Measurements from ENCODE around the gene FBXW5. TPM values are rescaled to one million over a fixed set of nuclear protein-coding genes. Genes with fewer than 3 reads are reported as not detected.
A peak's percentile ranks its signal among the peaks of the same experiment; 100 is the strongest.

The FBXW5 gene
- total and polyA plus RNA-seq, 2 experiments from 2014 or later: 27.0 to 111 TPM

GRCh38 chr9:136978865-136979544, 34.5 kb upstream of the FBXW5 start:
- Histone ChIP-seq H3K9me2 (ENCODE audit: insufficient read depth) (no peaks in the 10 kb centered on the region), H3K27ac (ENCODE audit: low read depth) (no peak overlapping the region), H3K4me1 (ENCODE audit: insufficient read depth) (no peaks in the 10 kb centered on the region), H3K4me3 (peak overlapping the region; percentile 36; the same call in 1 of the 2 replicates), H3F3A (replicated peaks; ENCODE audit: low read depth) (no peaks in the 10 kb centered on the region), H3K36me3 (ENCODE audit: insufficient read depth) (no peaks in the 10 kb centered on the region), H3K4me2 (peak overlapping the region; percentile 64; the same call in 1 of the 2 replicates), H3K27me3 (ENCODE audit: insufficient read depth) (peaks cover 4% of the 10 kb centered on the region), H3K79me2 (replicated peaks; ENCODE audit: insufficient read depth) (no peaks in the 10 kb centered on the region), H2AFZ (0 out of 2 replicates have a peak overlapping the region, but pooled peaks have one; percentile 52), H4K20me1 (replicated peaks; ENCODE audit: insufficient read depth) (no peaks in the 10 kb centered on the region)
- ATAC-seq (peak; percentile 26), DNase-seq (ENCODE audit: low spot score) (peak; percentile 90)
- no peak for TF ChIP-seq ZNF462 (CRISPR knock-in tag; IDR thresholded peaks at IDR 0.05)
- Mint-ChIP-seq H3K36me3 (ENCODE audit: low read depth) (no peaks in the 10 kb centered on the region), H3K4me1 (peaks cover 2% of the 10 kb centered on the region; the same call in 2 of the 3 replicates), H3K4me3 (no peak overlapping the region), H3K27me3 (ENCODE audit: insufficient read depth, low read depth, poor library complexity) (peaks cover 11% of the 10 kb centered on the region), H3K27ac (no peak overlapping the region), H3K9me3 (no peaks in the 10 kb centered on the region)

- no peaks in the 10 kb centered on the region for H3K36me3 ChIP-seq (ENCODE audit: insufficient read depth)
- H3K4me3 ChIP-seq: peak overlapping the region; percentile 70
- H3K4me2 ChIP-seq: peak overlapping the region; percentile 86
- no peaks in the 10 kb centered on the region for H3K9me2 ChIP-seq (ENCODE audit: insufficient read depth)
- H3K9me3 Mint-ChIP-seq: no peaks in the 10 kb centered on the region
- no peaks in the 10 kb centered on the region for H4K20me1 ChIP-seq (replicated peaks; ENCODE audit: insufficient read depth)
- H3K27me3 ChIP-seq (ENCODE audit: insufficient read depth): no peaks in the 10 kb centered on the region
- H3K4me1 Mint-ChIP-seq: peaks cover 2% of the 10 kb centered on the region; the same call in 1 of the 3 replicates
- H3K4me1 ChIP-seq (ENCODE audit: insufficient read depth): no peaks in the 10 kb centered on the region
- DNase-seq (ENCODE audit: low spot score) (peak; percentile 96), ATAC-seq (peak; percentile 66)
- H3K4me3 Mint-ChIP-seq: peak overlapping the region; percentile 64; the same call in 2 of the 3 replicates
- H3K36me3 Mint-ChIP-seq (ENCODE audit: low read depth): no peaks in the 10 kb centered on the region
- no peak overlapping the region for H3K27ac Mint-ChIP-seq
- no peaks in the 10 kb centered on the region for H3K79me2 ChIP-seq (replicated peaks; ENCODE audit: insufficient read depth)
- H3K27me3 Mint-ChIP-seq (ENCODE audit: insufficient read depth, low read depth, poor library complexity): peaks cover 7% of the 10 kb centered on the region
- no peaks in the 10 kb centered on the region for H3F3A ChIP-seq (replicated peaks; ENCODE audit: low read depth)
- H2AFZ ChIP-seq: no peak overlapping the region
- H3K27ac ChIP-seq (ENCODE audit: low read depth): no peak overlapping the region
- TF ChIP-seq ZNF114 (CRISPR knock-in tag; IDR thresholded peaks at IDR 0.05): no peak
- TF ChIP-seq ZNF331 (CRISPR knock-in tag; IDR thresholded peaks at IDR 0.05; ENCODE audit: low read depth): no peak
- no peak for TF ChIP-seq REST (IDR thresholded peaks at IDR 0.05; ENCODE audit: unreplicated experiment)
- TF ChIP-seq EZH2 (IDR thresholded peaks at IDR 0.05; ENCODE audit: low read depth, unreplicated experiment): no peak
- 0 out of 2 replicates have a peak, but pooled peaks have one; percentile 25 for TF ChIP-seq CREB1 (CRISPR knock-in tag; IDR thresholded peaks at IDR 0.05; ENCODE audit: low read depth)
- TF ChIP-seq ETS1 (IDR thresholded peaks at IDR 0.05): no peak
Measured at GRCh38 chr9:136978073-136978864, 33.7 kb upstream of the FBXW5 start.
